GM19328 (cell line): ENCODE measurements around the gene RNU2-63P.
"Not testable (repeated sequence)": the region's sequence is repeated elsewhere in the genome, so short reads cannot be mapped to it uniquely, and the experiment has no call there.

Experiments used
- ATAC-seq: cut with Tn5 transposase; IDR thresholded peaks from one replicate; pipeline ENCODE4 v1.9.1; 2021; ENCODE audit warnings: mild to moderate bottlenecking, moderate library complexity; ENCODE audit not compliant: unreplicated experiment

The RNU2-63P gene

GRCh38 chr2:88016086-88016959, at the start of gene RNU2-63P:
RNU2-63P (minus strand) TSS chr2:88016547.
- ATAC-seq = peak; percentile 79

- no peak for ATAC-seq
Observed at GRCh38 chr2:88061295-88061694, 44.9 kb upstream of the RNU2-63P start.

- no peak for ATAC-seq
Observed at GRCh38 chr2:88060907-88061275, 44.5 kb upstream of the RNU2-63P start.

- no peak for ATAC-seq
Observed at GRCh38 chr2:88059979-88060906, 43.9 kb upstream of the RNU2-63P start.

DNA sequence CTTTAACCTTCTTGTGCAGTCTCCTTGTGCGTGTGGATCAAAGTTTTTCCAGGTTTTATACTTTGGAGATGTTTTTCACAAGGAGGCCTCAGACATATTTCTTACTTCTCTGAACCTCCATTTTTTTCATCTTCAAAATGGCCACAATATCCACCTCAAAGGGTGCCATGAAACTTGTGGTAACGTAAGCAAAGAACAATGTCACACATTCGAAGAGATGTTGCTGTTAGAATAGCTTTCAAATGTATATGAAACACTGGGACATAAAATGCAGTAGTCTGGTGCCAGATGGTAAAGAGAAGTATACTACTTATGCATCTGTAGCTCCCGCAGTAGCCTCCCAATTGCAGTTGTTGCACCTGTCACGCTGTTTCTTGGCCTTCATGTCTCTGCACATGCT, 41.8 kb upstream of the RNU2-63P start:
- ATAC-seq = no peak

DNA sequence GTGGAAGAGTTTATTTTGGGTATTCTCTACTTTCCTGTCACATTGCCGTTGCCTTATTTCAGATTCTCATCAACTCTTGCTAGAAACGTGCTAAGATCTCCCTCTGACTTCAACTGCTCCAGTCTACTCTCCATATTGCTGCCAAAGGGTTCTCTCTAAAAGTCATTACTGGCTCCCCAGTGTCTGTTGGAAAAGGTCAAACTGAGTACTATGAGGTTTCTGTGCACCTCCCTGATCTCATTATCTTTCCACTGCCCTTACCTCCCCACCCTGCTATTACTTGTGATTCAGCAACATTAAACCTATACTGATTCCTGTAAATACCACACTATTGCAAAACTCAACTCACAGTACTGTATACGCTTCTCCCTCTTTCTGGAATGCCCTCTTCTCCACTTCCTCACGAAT, 41.1 kb upstream of the RNU2-63P start:
- ATAC-seq = no peak

DNA sequence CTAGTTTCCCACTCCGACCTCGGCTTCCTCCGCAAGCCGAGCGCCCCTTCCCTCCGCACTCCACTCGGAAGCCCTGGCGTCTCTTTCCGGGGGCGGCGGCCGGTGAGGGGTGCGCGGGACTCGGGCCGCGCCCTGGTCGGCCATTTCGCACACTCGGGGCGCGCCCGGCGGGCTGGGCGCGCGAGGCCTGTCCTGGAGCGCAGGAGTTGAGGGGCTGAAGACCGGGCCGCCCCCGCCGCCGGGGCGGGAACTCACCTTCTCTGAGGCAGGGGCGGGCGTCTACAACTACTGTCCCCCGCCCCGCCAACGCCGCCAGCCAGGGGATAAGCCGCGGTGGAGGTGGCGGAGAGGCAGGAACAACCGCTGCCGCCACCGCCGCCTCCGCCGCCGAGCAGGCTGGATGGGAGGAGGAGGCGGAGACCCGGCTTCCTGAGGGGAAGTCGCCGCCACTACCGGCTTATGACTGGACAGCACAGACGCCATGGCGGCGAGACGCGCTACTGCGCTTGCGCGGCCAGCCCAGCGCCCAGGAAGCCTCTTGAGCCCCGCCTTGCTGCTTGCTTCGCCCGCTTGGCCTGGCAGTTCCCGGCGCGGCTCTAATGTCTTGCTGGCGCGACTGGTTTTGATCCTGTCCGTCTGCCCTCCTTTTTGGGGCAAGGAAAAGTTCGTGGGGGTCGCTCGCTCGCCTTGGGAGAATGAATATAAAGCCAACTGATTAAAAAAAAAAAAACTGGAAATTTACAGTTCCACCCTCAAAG, 39.2 kb upstream of the RNU2-63P start, which contains the start of gene KRCC1:
KRCC1 (minus strand) TSS at position 413 of the 758 bp plus-strand sequence. CDS start 27,220 bp downstream, outside the sequence.
- ATAC-seq = peak; percentile 92

GRCh38 chr2:88054782-88055370, 38.5 kb upstream of the RNU2-63P start:
- ATAC-seq = no peak

GRCh38 chr2:88053934-88054781, 37.8 kb upstream of the RNU2-63P start:
- no peak for ATAC-seq

- no peak for ATAC-seq
Observed at GRCh38 chr2:88053296-88053695, 36.9 kb upstream of the RNU2-63P start.

DNA sequence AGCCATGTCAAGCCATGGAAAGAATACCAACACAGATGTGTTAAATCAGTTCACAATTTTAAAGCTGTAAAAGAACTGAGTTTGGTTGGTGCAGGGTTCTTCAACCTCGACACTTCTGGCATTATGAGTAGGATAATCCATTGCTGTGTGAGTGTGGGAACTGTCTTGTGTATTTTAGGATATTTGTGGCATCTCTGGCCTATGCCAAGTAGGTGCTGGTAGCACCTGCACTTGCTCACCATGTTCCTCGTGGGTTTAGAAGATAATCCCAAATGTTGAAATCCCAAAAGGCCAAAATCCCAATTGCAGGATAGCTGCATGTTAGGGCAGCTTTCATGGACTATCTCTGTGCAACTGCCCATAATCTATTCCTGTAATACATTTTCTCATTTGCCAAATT, 35.4 kb upstream of the RNU2-63P start:
- no peak for ATAC-seq

- no peak for ATAC-seq
Observed at GRCh38 chr2:88049622-88050021, 33.3 kb upstream of the RNU2-63P start.

DNA sequence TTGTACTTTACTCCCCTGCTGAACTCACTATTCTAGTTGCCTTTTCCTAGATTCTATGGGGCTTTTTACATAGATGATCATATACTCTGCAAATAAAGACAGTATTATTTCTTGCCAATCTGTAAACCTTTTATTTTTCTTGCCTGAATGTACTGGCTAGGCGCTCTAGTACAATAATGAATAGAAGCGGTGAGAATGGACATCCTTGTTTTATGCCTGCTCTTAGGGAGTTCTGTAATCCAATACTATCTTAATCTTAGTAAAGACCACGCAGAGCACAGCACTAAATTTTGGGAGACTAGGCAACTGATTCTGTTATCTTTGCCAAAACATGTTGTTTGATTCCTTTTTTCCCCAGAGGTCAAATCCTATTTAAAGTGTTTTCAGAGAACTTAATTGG, 32.2 kb upstream of the RNU2-63P start:
- no peak for ATAC-seq

DNA sequence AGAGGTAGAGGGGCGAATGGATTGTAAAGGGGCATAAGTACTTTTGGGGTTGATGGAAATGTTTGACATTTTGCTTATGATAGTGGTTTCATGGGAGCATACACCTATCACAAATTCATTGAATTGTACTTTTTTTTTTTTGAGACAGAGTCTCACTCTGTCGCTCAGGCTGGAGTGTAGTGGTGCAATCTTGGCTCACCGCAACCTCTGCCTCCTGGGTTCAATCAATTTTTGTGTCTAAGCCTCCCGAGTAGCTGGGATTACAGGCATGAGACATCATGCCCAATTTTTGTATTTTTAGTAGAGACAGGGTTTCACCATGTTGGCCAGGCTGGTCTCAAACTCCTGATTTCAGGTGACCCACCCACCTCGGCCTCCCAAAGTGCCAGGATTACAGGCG, 29.2 kb upstream of the RNU2-63P start:
- not testable (repeated sequence) for ATAC-seq

DNA sequence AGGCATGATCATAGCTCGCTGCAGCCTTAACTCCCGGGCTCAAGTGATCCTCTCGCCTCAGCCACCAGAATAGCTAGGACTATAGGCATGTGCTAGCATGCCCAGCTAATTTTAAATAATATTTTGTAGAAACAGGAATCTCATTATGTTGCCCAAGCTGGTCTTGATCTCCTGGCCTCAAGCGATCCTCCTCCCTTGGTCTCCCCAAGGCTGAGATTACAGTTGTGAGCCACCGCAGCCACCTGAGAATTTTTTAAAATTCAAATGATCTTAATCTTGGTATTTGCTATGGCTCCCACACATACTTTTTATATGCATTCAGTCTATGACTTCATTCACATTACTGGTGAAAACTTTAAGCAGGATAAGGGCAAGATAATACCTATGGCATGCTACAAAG, 26.1 kb upstream of the RNU2-63P start:
- ATAC-seq = no peak

GRCh38 chr2:88038263-88039105, 22.1 kb upstream of the RNU2-63P start:
- no peak for ATAC-seq

DNA sequence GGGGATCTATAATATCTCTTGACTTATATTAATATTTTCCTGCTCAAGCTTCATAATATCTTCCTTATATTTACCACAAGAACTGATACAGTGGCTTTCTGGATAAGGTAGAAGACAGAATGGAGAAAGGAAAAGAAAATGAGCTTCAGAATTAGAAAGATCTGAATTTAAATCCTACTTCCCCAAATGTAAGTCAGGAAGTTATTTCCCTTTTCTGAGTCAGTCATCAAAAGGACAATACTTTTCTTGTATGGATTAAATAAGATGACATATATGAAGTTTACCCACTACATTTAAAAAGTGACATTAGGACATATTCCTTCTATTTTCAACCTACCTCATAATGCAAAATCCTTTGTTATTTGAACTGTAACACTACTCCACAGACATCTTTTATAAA, 20.3 kb upstream of the RNU2-63P start:
- ATAC-seq = no peak

GRCh38 chr2:88036182-88036581, 19.8 kb upstream of the RNU2-63P start:
- no peak for ATAC-seq
